ENCODE results near the gene C22orf15. TPM values are rescaled to one million over a fixed set of nuclear protein-coding genes. Genes with fewer than 3 reads are reported as not detected.

The C22orf15 gene
- total and polyA plus RNA-seq, 7 donors = 0.04 to 0.34 TPM; not detected in 5

- ATAC-seq = no peak
- no peaks in the 10 kb centered on the region for H3K9me3 ChIP-seq
- H3K27ac ChIP-seq = no peak overlapping the region
- no peak overlapping the region for H3K4me3 ChIP-seq
- intact Hi-C loops (cut with DNase I) = no loop called here
- peaks cover 10% of the 10 kb centered on the region for H3K4me1 ChIP-seq
- no peak for TF ChIP-seq CTCF (IDR thresholded peaks at IDR 0.05)
- no peaks in the 10 kb centered on the region for H3K36me3 ChIP-seq (ENCODE audit: insufficient read depth in 1 of 2, low read depth in 1 of 2)
- 60 to 92% (median 74%) methylated on average over 2 of the region's 2 CpGs for WGBS, 3 donors
- DNase-seq = no peak
- no peaks in the 10 kb centered on the region for H3K27me3 ChIP-seq (ENCODE audit: insufficient read depth in 3 of 3, low read length in 2 of 3)
Measured at GRCh38 chr22:23774922-23775436, 12.2 kb downstream of the C22orf15 start.

- Histone ChIP-seq H3K36me3 (ENCODE audit: insufficient read depth in 1 of 2, low read depth in 1 of 2) (no peaks in the 10 kb centered on the region), H3K27me3 (ENCODE audit: insufficient read depth in 3 of 3, low read length in 2 of 3) (no peaks in the 10 kb centered on the region), H3K4me1 (peaks cover 10% of the 10 kb centered on the region), H3K27ac (no peak overlapping the region), H3K4me3 (no peak overlapping the region), H3K9me3 (no peaks in the 10 kb centered on the region)
- DNase-seq (no peak), ATAC-seq (no peak)
- WGBS, 3 donors = 80 to 90% (median 83%) methylated on average over 3 of the region's 3 CpGs
- TF ChIP-seq CTCF (IDR thresholded peaks at IDR 0.05) = no peak
- intact Hi-C loops (cut with DNase I) = no loop called here
Measured at GRCh38 chr22:23775779-23776375, 13.1 kb downstream of the C22orf15 start.

GRCh38 chr22:23777776-23778576 lies 15.2 kb downstream of the C22orf15 start:
- no peak for ATAC-seq
- 79 to 82% (median 81%) methylated on average over 10 to 11 of the region's 11 CpGs for WGBS, 3 donors
- Histone ChIP-seq H3K27me3 (ENCODE audit: insufficient read depth in 3 of 3, low read length in 2 of 3) (no peaks in the 10 kb centered on the region), H3K9me3 (no peaks in the 10 kb centered on the region), H3K4me1 (peaks cover 6% of the 10 kb centered on the region), H3K27ac (no peak overlapping the region), H3K36me3 (ENCODE audit: insufficient read depth in 1 of 2, low read depth in 1 of 2) (no peaks in the 10 kb centered on the region), H3K4me3 (no peak overlapping the region)
- TF ChIP-seq CTCF (IDR thresholded peaks at IDR 0.05) = no peak
- no peak for DNase-seq
- intact Hi-C loops (cut with DNase I) = no loop called here

GRCh38 chr22:23778577-23778900 lies 15.7 kb downstream of the C22orf15 start:
- peaks cover under 1% of the 10 kb centered on the region for H3K4me1 ChIP-seq
- no peaks in the 10 kb centered on the region for H3K36me3 ChIP-seq (ENCODE audit: insufficient read depth in 1 of 2, low read depth in 1 of 2)
- intact Hi-C loops (cut with DNase I) = no loop called here
- no peak for DNase-seq
- no peak overlapping the region for H3K4me3 ChIP-seq
- H3K9me3 ChIP-seq = no peaks in the 10 kb centered on the region
- TF ChIP-seq CTCF (IDR thresholded peaks at IDR 0.05) = no peak
- WGBS, 3 donors = 90 to 93% (median 91%) methylated on average over 3 of the region's 3 CpGs
- H3K27ac ChIP-seq = no peak overlapping the region
- ATAC-seq = no peak
- H3K27me3 ChIP-seq (ENCODE audit: insufficient read depth in 3 of 3, low read length in 2 of 3) = no peaks in the 10 kb centered on the region
